K562 (cell line): ENCODE measurements around the gene KHSRP. TPM values are rescaled to one million over a fixed set of nuclear protein-coding genes. Genes with fewer than 3 reads are reported as not detected.
A peak's percentile ranks its signal among the peaks of the same experiment; 100 is the strongest.

Source experiments
- ARID1B ChIP-seq: fragments of 450-650 bp; IDR thresholded peaks from 2 replicates; pipeline ENCODE4 v1.6.1; 2016; ENCODE audit warnings: antibody characterized with exemption, mild to moderate bottlenecking, inconsistent platforms
- ETV6 ChIP-seq, 3 experiments: fragments of 150-350 bp in 1 of 3; sonication (generic) in 1 of 3; formaldehyde crosslinking in 1 of 3; IDR thresholded peaks; 2 replicates each; pipeline versions ENCODE4 v1.6.1 to v1.8.0; 2014 to 2022; ENCODE audit warnings: borderline replicate concordance in 2 of 3, low read depth in 2 of 3, antibody characterized with exemption in 1 of 3, low read length in 1 of 3, mild to moderate bottlenecking in 1 of 3, missing genetic modification reagents in 1 of 3
- KLF6 ChIP-seq: fragments of 250-450 bp; sonication (Bioruptor Pico); IDR thresholded peaks from 2 replicates; pipeline ENCODE4 v1.4.0; 2020; ENCODE audit warnings: mild to moderate bottlenecking, moderate library complexity, borderline replicate concordance
- MBD1 ChIP-seq: fragments of 250-450 bp; sonication (Bioruptor Pico); IDR thresholded peaks from 2 replicates; pipeline ENCODE4 v1.8.0; 2022; ENCODE audit warnings: inconsistent platforms
- MCM7 ChIP-seq, 2 experiments: fragments of 450-650 bp; IDR thresholded peaks; 2 replicates each; pipeline ENCODE4 v1.6.1; 2016 to 2018
- MIER1 ChIP-seq: fragments of 450-650 bp; IDR thresholded peaks from 2 replicates; pipeline ENCODE4 v1.6.1; 2016; ENCODE audit warnings: antibody characterized with exemption, mild to moderate bottlenecking, low read depth
- MYC ChIP-seq, 2 experiments: fragments of 250-450 bp in 1 of 2; sonication (Bioruptor Pico) in 1 of 2; IDR thresholded peaks; 2 replicates each; pipeline versions ENCODE4 v1.5.1 to v1.6.1; 2012 to 2021; ENCODE audit warnings: low read depth in 2 of 2, borderline replicate concordance in 1 of 2, improper control_type of control experiment in 1 of 2, low read length in 1 of 2, mild to moderate bottlenecking in 1 of 2, moderate library complexity in 1 of 2
- NKRF ChIP-seq: fragments of 450-650 bp; IDR thresholded peaks from 2 replicates; pipeline ENCODE4 v1.6.1; 2016; ENCODE audit warnings: borderline replicate concordance
- SMARCA5 ChIP-seq: fragments of 450-650 bp; IDR thresholded peaks from 2 replicates; pipeline ENCODE4 v1.6.1; 2016
- TAF15 ChIP-seq: fragments of 200-400 bp; formaldehyde crosslinking; IDR thresholded peaks from 2 replicates; pipeline ENCODE4 v1.6.1; 2017; ENCODE audit warnings: mild to moderate bottlenecking, low read depth, low read length, moderate library complexity
- ZBTB40 ChIP-seq, 2 experiments: fragments of 450-650 bp in 1 of 2; sonication (generic) in 1 of 2; formaldehyde crosslinking in 1 of 2; IDR thresholded peaks; 2 replicates each; pipeline versions ENCODE4 v1.7.1 to v1.9.0; 2016 to 2022; ENCODE audit warnings: inconsistent platforms in 1 of 2, mild to moderate bottlenecking in 1 of 2, missing genetic modification reagents in 1 of 2
- ZNF57 ChIP-seq: fragments of 450-650 bp; formaldehyde crosslinking; IDR thresholded peaks from 2 replicates; pipeline ENCODE4 v1.4.0; 2020; ENCODE audit warnings: mild to moderate bottlenecking, moderate library complexity
- polyA plus RNA-seq, 8 experiments: library from polyadenylated mRNA; depleted of rRNA in 4 of 8; stranded (reverse) in 5 of 8; unstranded in 3 of 8; fragments of >200 nt; fragmentation: Nextera tagmentation in 2 of 8; fragmentation: Illumina TruSeq in 1 of 8; extraction: Ambion mirVana in 2 of 8; extraction: Trizol in 1 of 8; gene quantifications; 2 replicates each; pipeline versions ENCODE4 v1.2.1 to v1.2.3, GENCODE V29; 2011 to 2014; ENCODE audit warnings: inconsistent platforms in 1 of 8, missing spikeins in 1 of 8
- total RNA-seq, 7 experiments: library from RNA; depleted of rRNA in 6 of 7; stranded (reverse); fragments of >200 nt in 6 of 7; fragmentation: Illumina TruSeq in 2 of 7; extraction: Trizol in 2 of 7; gene quantifications; 2 replicates each; pipeline versions ENCODE4 v1.2.1 to v1.2.3, GENCODE V29; 2011 to 2021; ENCODE audit warnings: low replicate concordance in 1 of 7

Gene KHSRP
- total and polyA plus RNA-seq, 9 of the 15 experiments (the other 6 are each of a cell fraction or from before 2014, with no cell fraction given) = 4.2 to 564 (median 139) TPM

GRCh38 chr19:6393074-6393982, 31.3 kb downstream of the KHSRP start, which contains the start of gene GTF2F1 (continued):
- TF ChIP-seq NKRF (peak; percentile 90), MIER1 (no peak), TAF15 (no peak), ZBTB40 (IDR thresholded peaks at IDR 0.05) (peak; percentile 95), ZBTB40 (CRISPR knock-in tag; IDR thresholded peaks at IDR 0.05) (no peak), KLF6 (CRISPR knock-in tag) (no peak), SMARCA5 (no peak), ZNF57 (CRISPR knock-in tag) (no peak), MYC (IDR thresholded peaks at IDR 0.05; ENCODE audit: low read depth, low read length) (0 out of 2 replicates have a peak, but pooled peaks have one; percentile 25), MYC (CRISPR knock-in tag; IDR thresholded peaks at IDR 0.05; ENCODE audit: borderline replicate concordance, low read depth) (no peak), ETV6 (IDR thresholded peaks at IDR 0.05; ENCODE audit: borderline replicate concordance in 1 of 2, low read depth in 2 of 2, low read length in 1 of 2) (no peak), ETV6 (CRISPR knock-in tag; IDR thresholded peaks at IDR 0.05; ENCODE audit: borderline replicate concordance) (no peak), MBD1 (CRISPR knock-in tag) (no peak), ARID1B (no peak), MCM7 (IDR thresholded peaks at IDR 0.05) (no peak)
